CD8-positive, alpha-beta memory T cell (primary cell): Measurements from ENCODE around the gene NUDT6. TPM values are rescaled to one million over a fixed set of nuclear protein-coding genes. Genes with fewer than 3 reads are reported as not detected.
A peak's percentile ranks its signal among the peaks of the same experiment; 100 is the strongest.

Experiments
- CTCF ChIA-PET: fragments of 350-600 bp; sonication (Branson Sonifier 250); formaldehyde crosslinking; loops from one replicate; lab custom pipeline; 2021; ENCODE audit warnings: antibody characterized with exemption; lab: Charles Lee
- POLR2A ChIA-PET: fragments of 350-600 bp; sonication (Branson Sonifier 250); formaldehyde crosslinking; loops from one replicate; lab custom pipeline; 2021; ENCODE audit warnings: antibody characterized with exemption; lab: Charles Lee
- DNase-seq, 5 donors: peaks; one replicate each; pipeline versions ENCODE4 v3.0.0 to v3.0.0-alpha.2; 2020 to 2022; ENCODE audit warnings: mixed read lengths in 1 of 5
- H3K27ac ChIP-seq: one replicate; pipeline ENCODE4 v1.7.0; 2013; ENCODE audit warnings: low read depth, mild to moderate bottlenecking, low read length, moderate library complexity
- H3K27me3 ChIP-seq: 2 replicates; pipeline ENCODE4 v1.7.0; 2013; ENCODE audit warnings: low read length, mild to moderate bottlenecking; ENCODE audit not compliant: insufficient read depth, poor library complexity, severe bottlenecking
- H3K36me3 ChIP-seq: 2 replicates; pipeline ENCODE4 v1.7.0; 2013; ENCODE audit warnings: mild to moderate bottlenecking, low read length, moderate library complexity; ENCODE audit not compliant: insufficient read depth
- H3K4me1 ChIP-seq: 2 replicates; pipeline ENCODE4 v1.7.0; 2013; ENCODE audit warnings: mild to moderate bottlenecking, low read length, moderate library complexity; ENCODE audit not compliant: insufficient read depth
- H3K4me3 ChIP-seq: 2 replicates; pipeline ENCODE4 v1.7.0; 2013; ENCODE audit warnings: mild to moderate bottlenecking, low read length
- H3K9me3 ChIP-seq: 2 replicates; pipeline ENCODE4 v1.7.0; 2013; ENCODE audit warnings: mild to moderate bottlenecking, low read length
- H3K27ac Mint-ChIP-seq, 8 donors: one replicate each; pipeline ENCODE4 v1.8.0; 2020 to 2021; ENCODE audit warnings: mixed read lengths in 8 of 8, mild to moderate bottlenecking in 6 of 8, inconsistent platforms in 3 of 8, moderate library complexity in 3 of 8
- H3K27me3 Mint-ChIP-seq, 2 donors: one replicate each; pipeline ENCODE4 v1.8.0; 2020 to 2021; ENCODE audit warnings: mixed read lengths in 2 of 2, mild to moderate bottlenecking in 1 of 2, moderate library complexity in 1 of 2
- H3K36me3 Mint-ChIP-seq, 3 donors: one replicate each; pipeline ENCODE4 v1.8.0; 2020 to 2021; ENCODE audit warnings: mixed read lengths in 3 of 3, inconsistent platforms in 1 of 3, mild to moderate bottlenecking in 1 of 3
- H3K4me1 Mint-ChIP-seq, 3 donors: one replicate each; pipeline ENCODE4 v1.8.0; 2020 to 2021; ENCODE audit warnings: mixed read lengths in 3 of 3, inconsistent platforms in 1 of 3, mild to moderate bottlenecking in 1 of 3
- H3K4me3 Mint-ChIP-seq, 7 donors: one replicate each; pipeline ENCODE4 v1.8.0; 2020 to 2021; ENCODE audit warnings: mixed read lengths in 7 of 7, mild to moderate bottlenecking in 6 of 7, moderate library complexity in 4 of 7, inconsistent platforms in 2 of 7
- H3K9me3 Mint-ChIP-seq, 5 donors: one replicate each; pipeline ENCODE4 v1.8.0; 2020 to 2022; ENCODE audit warnings: mixed read lengths in 5 of 5, mild to moderate bottlenecking in 3 of 5, moderate library complexity in 2 of 5, inconsistent platforms in 1 of 5
- polyA plus RNA-seq: library from polyadenylated mRNA; unstranded; fragments of 300-500 nt; fragmentation: Illumina TruSeq; gene quantifications from one replicate; pipeline ENCODE4 v1.2.3, GENCODE V29; 2021
- total RNA-seq, 2 experiments: library from RNA; stranded (reverse); gene quantifications; one replicate each; pipeline ENCODE4 v1.2.3, GENCODE V29; 2021

NUDT6 gene
- total and polyA plus RNA-seq, 3 experiments from 2014 or later = 1.6 to 5.5 (median 4.3) TPM

- no peak overlapping the region for H3K4me3 Mint-ChIP-seq
- Histone ChIP-seq H3K27ac (no peak overlapping the region), H3K36me3 (peaks cover 3% of the 10 kb centered on the region), H3K4me1 (no peaks in the 10 kb centered on the region), H3K27me3 (no peaks in the 10 kb centered on the region), H3K9me3 (no peaks in the 10 kb centered on the region), H3K4me3 (no peak overlapping the region)
- H3K27me3 Mint-ChIP-seq = no peaks in the 10 kb centered on the region
- DNase-seq = no peak
- peaks cover 0 to 62% (median 17%) of the 10 kb centered on the region in 3 donors for H3K36me3 Mint-ChIP-seq
- H3K27ac Mint-ChIP-seq = no peak overlapping the region
- no peaks in the 10 kb centered on the region for H3K9me3 Mint-ChIP-seq
- CTCF ChIA-PET = interaction anchor here (0.8 to 4.0 kb wide), 12 partner anchors 10 to 1030 kb away, joined by 3 to 23 read pairs (median 4); partner anchors contain the start of gene BBS12
- POLR2A ChIA-PET = no interaction called here
- H3K4me1 Mint-ChIP-seq = peaks cover 3 to 13% (median 5%) of the 10 kb centered on the region in 3 donors
Measured at GRCh38 chr4:122930862-122931261, 8.5 kb upstream of the NUDT6 start.

GRCh38 chr4:122928930-122929329 is 6.5 kb upstream of the NUDT6 start:
- H3K4me1 ChIP-seq = peaks cover 13% of the 10 kb centered on the region
- ChIA-PET CTCF (interaction anchor here (1.5 to 4.0 kb wide), 2 partner anchors 171 to 210 kb away, joined by 4 to 23 read pairs; no protein-coding TSS in a partner anchor), POLR2A (no interaction called here)
- Mint-ChIP-seq H3K27me3 (no peaks in the 10 kb centered on the region), H3K4me1 (peaks cover 0 to 9% (median 0%) of the 10 kb centered on the region in 3 donors), H3K4me3 (no peak overlapping the region), H3K9me3 (no peaks in the 10 kb centered on the region), H3K36me3 (peaks cover 0 to 45% (median 8%) of the 10 kb centered on the region in 3 donors), H3K27ac (peak overlapping the region in 1 of 8 donors; percentile 54)
- no peak overlapping the region for H3K4me3 ChIP-seq
- H3K36me3 ChIP-seq = peaks cover 3% of the 10 kb centered on the region
- H3K9me3 ChIP-seq = no peaks in the 10 kb centered on the region
- H3K27me3 ChIP-seq = no peaks in the 10 kb centered on the region
- no peak for DNase-seq
- H3K27ac ChIP-seq = no peak overlapping the region

GRCh38 chr4:122922877-122923511 is 597 bp upstream of the NUDT6 start:
- Mint-ChIP-seq H3K9me3 (no peaks in the 10 kb centered on the region), H3K27ac (peak overlapping the region; percentile 78 to 99 (median 97)), H3K4me3 (peak overlapping the region in 6 of 7 donors; percentile 98 to 99 (median 99)), H3K27me3 (no peaks in the 10 kb centered on the region), H3K4me1 (peaks cover 6 to 11% (median 9%) of the 10 kb centered on the region in 3 donors), H3K36me3 (peaks cover 0 to 18% (median 0%) of the 10 kb centered on the region in 3 donors)
- ChIA-PET POLR2A (no interaction called here), CTCF (interaction anchor here (1.2 to 1.8 kb wide), 3 partner anchors 165 to 191 kb away, joined by 4 to 7 read pairs (median 5); partner anchors contain the start of gene BBS12)
- Histone ChIP-seq H3K4me1 (peaks cover 17% of the 10 kb centered on the region), H3K36me3 (no peaks in the 10 kb centered on the region), H3K27ac (peak overlapping the region; percentile 81), H3K4me3 (peak overlapping the region; percentile 90), H3K9me3 (no peaks in the 10 kb centered on the region), H3K27me3 (no peaks in the 10 kb centered on the region)
- peak; percentile 72 to 90 (median 79) for DNase-seq

GRCh38 chr4:122921300-122921699 is 1.1 kb downstream of the NUDT6 start:
- H3K4me1 ChIP-seq = peaks cover 17% of the 10 kb centered on the region
- H3K36me3 ChIP-seq = no peaks in the 10 kb centered on the region
- no peak for DNase-seq
- H3K27me3 ChIP-seq = no peaks in the 10 kb centered on the region
- H3K4me3 ChIP-seq = no peak overlapping the region
- Mint-ChIP-seq H3K27ac (no peak overlapping the region), H3K36me3 (peaks cover 0 to 13% (median 0%) of the 10 kb centered on the region in 3 donors), H3K4me3 (peak overlapping the region; percentile 38 to 99 (median 99)), H3K4me1 (peaks cover 0 to 11% (median 6%) of the 10 kb centered on the region in 3 donors), H3K27me3 (no peaks in the 10 kb centered on the region), H3K9me3 (no peaks in the 10 kb centered on the region)
- peak overlapping the region; percentile 81 for H3K27ac ChIP-seq
- POLR2A ChIA-PET = no interaction called here
- CTCF ChIA-PET = interaction anchor here (1.3 to 1.8 kb wide), 2 partner anchors 9 to 189 kb away, joined by 3 to 7 read pairs; partner anchors contain the start of gene BBS12
- H3K9me3 ChIP-seq = no peaks in the 10 kb centered on the region

- POLR2A ChIA-PET = no interaction called here
- CTCF ChIA-PET = interaction anchor here (1.3 kb wide), 1 partner anchor 10 kb away, joined by 3 read pairs; no protein-coding TSS in a partner anchor
- DNase-seq = no peak
- Histone ChIP-seq H3K27me3 (no peaks in the 10 kb centered on the region), H3K36me3 (no peaks in the 10 kb centered on the region), H3K9me3 (no peaks in the 10 kb centered on the region), H3K4me3 (no peak overlapping the region), H3K27ac (no peak overlapping the region), H3K4me1 (peaks cover 17% of the 10 kb centered on the region)
- peaks cover 0 to 13% (median 0%) of the 10 kb centered on the region in 3 donors for H3K36me3 Mint-ChIP-seq
- H3K27me3 Mint-ChIP-seq = no peaks in the 10 kb centered on the region
- H3K27ac Mint-ChIP-seq = no peak overlapping the region
- H3K4me1 Mint-ChIP-seq = peaks cover 0 to 11% (median 6%) of the 10 kb centered on the region in 3 donors
- H3K9me3 Mint-ChIP-seq = no peaks in the 10 kb centered on the region
- peak overlapping the region in 5 of 7 donors; percentile 15 to 99 (median 58) for H3K4me3 Mint-ChIP-seq
Measured at GRCh38 chr4:122920473-122920872, 1.9 kb downstream of the NUDT6 start.

- no peak overlapping the region for H3K27ac ChIP-seq
- peaks cover 0 to 6% (median 4%) of the 10 kb centered on the region in 3 donors for H3K4me1 Mint-ChIP-seq
Measured at GRCh38 chr4:122917731-122918130, 4.7 kb downstream of the NUDT6 start.

GRCh38 chr4:122914938-122915337 is 7.5 kb downstream of the NUDT6 start:
- Histone ChIP-seq H3K27ac (no peak overlapping the region), H3K36me3 (no peaks in the 10 kb centered on the region), H3K4me3 (no peak overlapping the region), H3K27me3 (no peaks in the 10 kb centered on the region), H3K9me3 (no peaks in the 10 kb centered on the region), H3K4me1 (no peaks in the 10 kb centered on the region)
- Mint-ChIP-seq H3K27me3 (peaks cover 0 to 2% of the 10 kb centered on the region in 2 donors), H3K4me1 (no peaks in the 10 kb centered on the region), H3K27ac (no peak overlapping the region), H3K9me3 (no peaks in the 10 kb centered on the region), H3K36me3 (peaks cover 0 to 7% (median 3%) of the 10 kb centered on the region in 3 donors), H3K4me3 (no peak overlapping the region)
- DNase-seq = no peak
- ChIA-PET POLR2A (no interaction called here), CTCF (interaction anchor here (1.4 kb wide), 1 partner anchor 169 kb away, joined by 3 read pairs; no protein-coding TSS in a partner anchor)

More at GRCh38 chr4:122917731-122918130, 4.7 kb downstream of the NUDT6 start:
- H3K27ac Mint-ChIP-seq = no peak overlapping the region
- no peaks in the 10 kb centered on the region for H3K9me3 Mint-ChIP-seq
- no peak overlapping the region for H3K4me3 ChIP-seq
- no peaks in the 10 kb centered on the region for H3K9me3 ChIP-seq
- H3K4me3 Mint-ChIP-seq = no peak overlapping the region
- H3K27me3 Mint-ChIP-seq = peaks cover 0 to 2% of the 10 kb centered on the region in 2 donors
- no peaks in the 10 kb centered on the region for H3K4me1 ChIP-seq
- ChIA-PET CTCF (no interaction called here), POLR2A (no interaction called here)
- no peaks in the 10 kb centered on the region for H3K36me3 ChIP-seq
- DNase-seq = no peak
- H3K36me3 Mint-ChIP-seq = peaks cover 0 to 7% (median 0%) of the 10 kb centered on the region in 3 donors
- no peaks in the 10 kb centered on the region for H3K27me3 ChIP-seq
